ACC112 (cell line): ENCODE data around the gene TRAPPC3.
A peak's percentile ranks its signal among the peaks of the same experiment; 100 is the strongest.
"Not testable (repeated sequence)": the region's sequence is repeated elsewhere in the genome, so short reads cannot be mapped to it uniquely, and the experiment has no call there.

Experiments
- H2AFZ ChIP-seq: fragments of 200-600 bp; sonication (generic); one replicate; pipeline ENCODE4 v1.6.0; 2017; ENCODE audit warnings: antibody characterized with exemption, low read length; ENCODE audit not compliant: unreplicated experiment
- H3K27ac ChIP-seq: fragments of 200-600 bp; sonication (generic); 2 replicates; pipeline ENCODE4 v1.5.1; 2014; ENCODE audit warnings: low read depth, mild to moderate bottlenecking, antibody characterized with exemption, low read length, moderate library complexity
- H3K27me3 ChIP-seq: fragments of 200-600 bp; sonication (generic); 2 replicates; pipeline ENCODE4 v1.6.1; 2014; ENCODE audit warnings: mild to moderate bottlenecking, antibody characterized with exemption, low read length, moderate library complexity, mixed read lengths; ENCODE audit not compliant: insufficient read depth
- H3K36me3 ChIP-seq: fragments of 200-600 bp; sonication (generic); 2 replicates; pipeline ENCODE4 v1.6.1; 2016; ENCODE audit warnings: mild to moderate bottlenecking, antibody characterized with exemption, low read length, moderate library complexity, mixed read lengths; ENCODE audit not compliant: insufficient read depth
- H3K4me1 ChIP-seq: fragments of 200-600 bp; sonication (generic); one replicate; pipeline ENCODE4 v1.6.1; 2016; ENCODE audit warnings: low read length, mixed read lengths; ENCODE audit not compliant: insufficient read depth, unreplicated experiment, control insufficient read depth
- H3K4me3 ChIP-seq: fragments of 200-600 bp; sonication (generic); 2 replicates; pipeline ENCODE4 v1.5.1; 2014; ENCODE audit warnings: mild to moderate bottlenecking, low read depth, low read length
- H3K79me2 ChIP-seq: fragments of 200-600 bp; sonication (generic); one replicate; pipeline ENCODE4 v1.6.0; 2016; ENCODE audit warnings: low read length; ENCODE audit not compliant: control insufficient read depth, unreplicated experiment, insufficient read depth

The TRAPPC3 gene

DNA sequence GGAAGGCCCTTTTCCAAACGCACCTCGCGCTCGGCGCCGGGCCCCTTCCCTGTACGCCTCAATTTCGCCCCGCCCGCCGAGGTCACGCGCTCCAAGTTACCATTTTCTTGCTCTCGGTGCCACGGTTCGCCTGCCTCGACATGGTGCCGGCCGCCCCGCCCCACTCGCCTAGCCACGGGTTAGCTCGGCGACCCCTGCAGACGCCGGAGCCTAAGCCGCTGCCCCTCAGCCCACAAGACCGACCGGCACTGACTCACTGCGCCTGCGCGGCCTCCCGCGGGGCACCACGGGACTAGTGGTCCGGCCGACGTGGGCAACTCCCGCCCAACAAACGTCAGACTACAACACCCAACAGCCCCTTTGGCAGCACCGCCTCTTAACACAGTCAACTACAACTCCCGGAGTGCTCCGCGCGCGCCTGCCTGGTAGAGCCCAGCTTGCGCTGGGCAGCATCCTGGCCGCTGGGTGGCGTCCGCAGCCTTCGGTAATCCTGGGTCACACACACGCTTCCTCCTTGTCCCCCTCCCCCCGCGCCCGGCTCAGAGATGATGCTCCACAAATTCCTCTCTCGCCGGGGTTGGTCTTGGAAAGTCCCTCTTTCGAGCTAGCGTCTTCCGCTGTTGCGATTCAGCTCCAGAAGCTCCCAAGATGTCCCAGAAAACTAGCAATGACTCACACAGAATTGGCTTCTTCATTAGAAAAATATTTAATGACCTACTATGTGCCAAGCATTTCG lies at the start of gene TRAPPC3:
TSS of gene TRAPPC3 (minus strand) at position 250 of the 736 bp plus-strand sequence. CDS start at position 142, 108 bp downstream.
- H3K27me3 ChIP-seq, result no peaks in the 10 kb centered on the region
- H3K79me2 ChIP-seq, result peaks cover 37% of the 10 kb centered on the region
- H3K27ac ChIP-seq, result peak within 1 kb of the TSS; percentile 97
- H3K36me3 ChIP-seq, result no peaks in the 10 kb centered on the region
- peaks cover 30% of the 10 kb centered on the region for H3K4me1 ChIP-seq
- no peak within 1 kb of the TSS for H2AFZ ChIP-seq
- peak within 1 kb of the TSS; percentile 81 for H3K4me3 ChIP-seq

DNA sequence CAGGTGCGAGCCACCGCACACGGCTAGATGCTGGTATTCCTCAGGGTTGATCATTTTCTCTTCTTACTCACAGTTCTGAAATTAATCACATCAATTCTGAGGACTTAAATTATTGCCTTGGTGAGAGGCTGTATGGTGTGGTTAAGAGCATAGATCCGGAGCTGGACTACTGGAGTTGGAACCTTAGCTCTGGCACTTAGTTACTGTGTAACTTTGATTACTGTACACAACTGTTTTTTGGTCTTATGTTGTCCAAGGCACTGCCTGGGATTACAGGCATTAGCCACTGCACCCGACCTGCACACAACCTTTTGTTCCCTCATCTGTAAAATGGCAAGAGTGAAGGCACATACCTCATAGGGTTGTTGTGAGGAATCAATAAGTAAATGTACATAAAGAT lies 49.4 kb upstream of the TRAPPC3 start:
- H2AFZ ChIP-seq, result no peak overlapping the region
- H3K79me2 ChIP-seq, result no peaks in the 10 kb centered on the region
- no peaks in the 10 kb centered on the region for H3K36me3 ChIP-seq
- peaks cover 14% of the 10 kb centered on the region for H3K4me1 ChIP-seq
- H3K4me3 ChIP-seq, result no peak overlapping the region
- no peak overlapping the region for H3K27ac ChIP-seq
- H3K27me3 ChIP-seq, result no peaks in the 10 kb centered on the region

DNA sequence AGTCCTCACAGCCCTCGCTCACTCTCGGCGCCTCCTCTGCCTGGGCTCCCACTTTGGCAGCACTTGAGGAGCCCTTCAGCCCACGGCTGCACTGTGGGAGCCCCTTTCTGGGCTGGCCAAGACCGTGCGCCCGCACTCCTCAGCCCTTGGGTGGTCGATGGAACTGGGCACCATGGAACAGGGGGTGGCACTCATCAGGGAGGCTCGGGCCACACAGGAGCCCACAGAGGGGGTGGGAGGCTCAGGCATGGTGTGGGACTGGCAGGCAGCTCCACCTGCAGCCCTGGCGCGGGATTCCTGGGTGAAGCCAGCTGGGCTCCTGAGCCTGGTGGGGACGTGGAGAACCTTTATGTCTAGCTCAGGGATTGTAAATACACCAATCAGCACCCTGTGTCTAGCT lies 47.5 kb upstream of the TRAPPC3 start:
- H3K4me1 ChIP-seq, H3K4me3 ChIP-seq, H3K36me3 ChIP-seq, H3K79me2 ChIP-seq, H2AFZ ChIP-seq, H3K27me3 ChIP-seq, H3K27ac ChIP-seq: not testable (repeated sequence)

DNA sequence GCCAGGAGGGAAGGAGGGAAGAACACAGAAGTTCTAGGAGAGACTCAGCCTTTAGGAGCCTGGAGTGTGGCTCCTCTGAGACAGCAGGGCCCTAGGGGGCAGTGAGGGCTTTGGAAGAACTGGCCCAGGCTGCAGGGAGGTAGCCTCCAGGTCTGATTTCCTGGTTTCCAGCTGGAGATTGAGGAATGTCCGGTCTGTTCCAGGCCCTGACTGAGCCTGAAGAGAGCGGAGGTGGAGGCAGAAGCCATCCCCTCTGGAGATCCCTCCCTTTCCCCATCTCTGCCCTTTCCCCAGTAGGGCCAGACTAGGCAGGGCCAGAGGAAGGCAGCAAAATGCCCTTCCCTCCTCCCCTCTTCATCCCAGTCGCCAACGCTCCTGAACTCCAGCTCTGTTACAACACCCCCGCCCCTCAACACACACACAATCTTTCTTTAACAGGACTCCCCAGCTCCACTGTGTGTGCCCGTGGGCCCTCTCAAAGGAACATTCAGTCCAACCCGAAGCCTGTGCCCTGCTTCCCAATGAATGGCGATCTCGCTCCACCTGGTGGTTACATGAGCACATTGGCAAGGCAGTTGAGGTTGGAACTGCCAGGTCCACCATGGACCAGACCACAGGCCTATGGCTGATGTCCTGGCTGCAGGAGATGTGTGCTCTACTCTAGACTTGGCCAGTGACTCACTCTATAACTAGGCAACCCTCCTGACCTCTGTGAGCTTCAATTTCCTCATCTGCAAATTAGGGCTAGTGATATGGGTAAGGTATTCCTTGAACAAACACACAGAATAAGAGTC lies 38.7 kb upstream of the TRAPPC3 start:
- Histone ChIP-seq H3K36me3 (no peaks in the 10 kb centered on the region), H3K27ac (peak overlapping the region; percentile 81), H2AFZ (peak overlapping the region; percentile 27), H3K4me1 (peaks cover 11% of the 10 kb centered on the region), H3K79me2 (no peaks in the 10 kb centered on the region), H3K27me3 (no peaks in the 10 kb centered on the region), H3K4me3 (no peak overlapping the region)

DNA sequence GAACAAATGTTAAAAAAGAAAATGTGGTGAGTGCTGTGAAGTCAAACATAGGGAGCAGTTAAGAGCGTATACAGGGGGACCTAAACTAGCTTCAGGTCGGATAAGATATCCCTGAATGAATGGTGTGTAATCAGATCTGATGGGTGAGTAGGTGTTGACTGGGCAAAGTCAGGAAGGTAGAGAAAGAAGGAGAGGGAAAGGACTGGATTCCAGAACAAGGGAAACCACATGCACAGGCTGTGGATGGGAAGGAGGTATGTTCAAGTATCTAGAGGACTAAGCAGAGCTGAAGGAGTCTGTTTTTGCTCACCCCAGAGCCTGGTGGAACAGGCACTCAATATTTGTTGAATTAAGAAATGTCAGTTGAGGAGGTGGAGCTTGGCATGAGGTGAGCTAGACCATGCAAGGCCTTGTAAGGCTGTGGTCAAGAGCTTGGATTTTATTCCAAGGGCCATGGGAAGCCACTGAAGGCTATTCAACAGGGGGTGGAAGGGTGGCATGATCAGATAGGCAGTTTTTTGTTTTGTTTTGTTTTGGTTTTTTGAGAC lies 34.1 kb upstream of the TRAPPC3 start:
- H3K4me1 ChIP-seq, result peaks cover 8% of the 10 kb centered on the region
- H3K36me3 ChIP-seq, result peaks cover 8% of the 10 kb centered on the region; the same call in 1 of the 2 replicates
- H3K27ac ChIP-seq, result peak overlapping the region; percentile 9; the same call in 1 of the 2 replicates
- H2AFZ ChIP-seq, result no peak overlapping the region
- no peak overlapping the region for H3K4me3 ChIP-seq
- H3K79me2 ChIP-seq, result no peaks in the 10 kb centered on the region
- H3K27me3 ChIP-seq, result no peaks in the 10 kb centered on the region

DNA sequence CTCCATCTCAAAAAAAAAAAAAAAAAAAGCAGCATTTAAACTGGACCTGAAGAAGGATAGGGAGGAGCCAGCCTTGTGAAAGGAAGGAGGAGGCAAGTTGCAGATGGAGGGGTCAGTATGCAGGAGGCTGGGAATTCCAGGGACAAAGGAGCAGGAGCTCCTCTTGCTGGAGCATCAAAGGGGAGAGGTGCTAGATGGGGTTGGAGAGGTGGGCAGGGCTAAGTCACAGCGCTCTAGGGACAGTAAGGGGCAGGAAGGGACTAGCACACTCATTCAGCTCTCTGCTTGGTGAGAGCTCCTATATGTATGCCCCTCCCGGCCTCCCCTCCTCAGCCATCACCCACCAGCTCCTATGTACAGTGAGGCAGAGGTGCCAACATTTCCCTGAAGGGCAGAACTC lies 33.4 kb upstream of the TRAPPC3 start:
- H3K27ac ChIP-seq, result peak overlapping the region; percentile 9; the same call in 1 of the 2 replicates

DNA sequence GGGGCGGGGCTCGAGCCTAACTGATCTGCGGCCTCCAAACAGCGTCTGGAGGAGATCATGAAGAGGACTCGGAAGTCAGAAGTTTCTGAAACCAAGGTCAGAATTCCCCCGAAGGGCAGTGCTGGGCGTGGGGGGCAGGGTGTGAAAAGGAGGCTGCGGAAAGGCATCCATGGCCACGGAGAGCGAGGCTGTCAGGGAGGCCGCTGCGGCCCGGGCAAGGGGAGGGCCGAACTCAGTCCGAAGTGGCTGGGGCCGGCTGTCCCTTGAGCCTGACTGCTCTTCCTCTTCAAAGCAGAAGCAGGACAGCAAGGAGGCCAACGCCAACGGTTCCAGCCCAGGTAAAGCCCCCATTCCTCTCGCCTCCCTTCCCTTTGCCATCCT lies 29.9 kb upstream of the TRAPPC3 start:
- Histone ChIP-seq H3K36me3 (peaks cover 26% of the 10 kb centered on the region; the same call in 1 of the 2 replicates), H3K79me2 (peaks cover 14% of the 10 kb centered on the region), H3K27ac (no peak overlapping the region), H3K4me1 (peaks cover 2% of the 10 kb centered on the region), H3K4me3 (no peak overlapping the region), H2AFZ (no peak overlapping the region), H3K27me3 (no peaks in the 10 kb centered on the region)

More for the DNA sequence above, 33.4 kb upstream of the TRAPPC3 start:
- Histone ChIP-seq H3K4me1 (peaks cover 3% of the 10 kb centered on the region), H2AFZ (no peak overlapping the region), H3K79me2 (no peaks in the 10 kb centered on the region), H3K4me3 (no peak overlapping the region), H3K27me3 (no peaks in the 10 kb centered on the region), H3K36me3 (peaks cover 8% of the 10 kb centered on the region; the same call in 1 of the 2 replicates)

DNA sequence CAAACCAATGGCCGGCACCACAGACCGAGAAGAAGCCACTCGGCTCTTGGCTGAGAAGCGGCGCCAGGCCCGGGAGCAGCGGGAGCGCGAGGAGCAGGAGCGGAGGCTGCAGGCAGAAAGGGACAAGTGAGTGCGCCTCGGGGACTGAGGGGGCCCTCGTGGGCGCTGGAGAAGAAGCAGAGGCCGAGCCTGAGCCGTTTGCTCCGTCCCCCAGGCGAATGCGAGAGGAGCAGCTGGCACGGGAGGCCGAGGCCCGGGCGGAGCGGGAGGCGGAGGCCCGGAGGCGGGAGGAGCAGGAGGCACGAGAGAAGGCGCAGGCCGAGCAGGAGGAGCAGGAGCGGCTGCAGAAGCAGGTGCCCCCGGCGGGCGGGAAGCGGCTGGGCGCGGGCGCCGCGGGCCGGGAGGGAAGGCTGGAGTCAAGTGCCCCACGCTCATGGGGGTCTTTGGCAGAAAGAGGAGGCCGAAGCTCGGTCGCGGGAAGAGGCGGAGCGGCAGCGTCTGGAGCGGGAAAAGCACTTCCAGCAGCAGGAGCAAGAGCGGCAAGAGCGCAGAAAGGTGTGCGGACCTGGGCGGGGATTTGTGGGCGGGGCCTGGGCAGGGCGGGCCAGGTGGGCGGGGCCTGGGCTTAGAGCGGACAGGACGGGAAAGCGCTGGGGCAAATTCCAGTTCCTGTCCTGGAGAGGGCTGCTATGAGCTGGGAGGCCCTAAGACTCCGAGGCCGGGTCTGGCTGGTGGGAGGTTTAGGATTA lies 29.4 kb upstream of the TRAPPC3 start:
- no peaks in the 10 kb centered on the region for H3K27me3 ChIP-seq
- peaks cover 19% of the 10 kb centered on the region for H3K79me2 ChIP-seq
- H3K4me1 ChIP-seq, result peaks cover 7% of the 10 kb centered on the region
- peaks cover 32% of the 10 kb centered on the region; the same call in 1 of the 2 replicates for H3K36me3 ChIP-seq
- no peak overlapping the region for H3K27ac ChIP-seq
- no peak overlapping the region for H2AFZ ChIP-seq
- H3K4me3 ChIP-seq, result no peak overlapping the region

DNA sequence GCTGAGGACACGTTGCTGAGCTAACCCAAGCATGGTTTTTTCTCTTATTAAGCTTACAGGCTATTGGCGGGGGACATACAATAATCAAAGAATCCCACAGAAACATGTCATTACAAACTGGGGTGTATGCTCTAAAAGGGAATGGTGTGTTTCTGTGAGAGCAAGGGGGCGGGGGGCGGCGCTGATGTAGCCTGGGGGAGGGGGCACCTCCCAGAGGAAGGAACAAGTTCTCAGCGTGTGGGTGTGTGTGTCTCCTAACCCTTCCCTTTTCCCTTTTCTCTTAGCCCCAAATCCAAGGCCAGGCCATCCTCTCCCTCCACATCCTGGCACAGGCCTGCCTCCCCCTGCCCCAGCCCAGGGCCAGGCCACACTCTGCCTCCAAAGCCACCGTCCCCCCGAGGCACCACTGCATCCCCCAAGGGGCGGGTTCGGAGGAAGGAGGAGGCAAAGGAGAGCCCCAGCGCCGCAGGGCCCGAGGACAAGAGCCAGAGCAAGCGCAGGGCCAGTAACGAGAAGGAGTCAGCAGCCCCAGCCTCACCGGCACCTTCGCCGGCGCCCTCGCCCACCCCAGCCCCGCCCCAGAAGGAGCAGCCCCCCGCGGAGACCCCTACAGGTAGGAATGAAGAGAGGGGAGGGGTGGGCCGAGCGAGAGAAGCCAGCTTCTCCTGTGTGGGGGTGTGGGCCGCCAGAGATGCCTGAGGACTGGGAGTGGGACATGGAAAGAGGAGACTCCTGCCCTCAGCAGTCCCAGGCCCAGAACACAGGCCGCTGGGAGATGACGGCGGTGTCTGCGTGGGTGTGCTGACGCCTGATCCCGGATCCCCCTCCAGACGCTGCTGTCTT lies 28.5 kb upstream of the TRAPPC3 start:
- H2AFZ ChIP-seq, result no peak overlapping the region
- peaks cover 37% of the 10 kb centered on the region; the same call in 1 of the 2 replicates for H3K36me3 ChIP-seq
- H3K27me3 ChIP-seq, result no peaks in the 10 kb centered on the region
- no peak overlapping the region for H3K4me3 ChIP-seq
- peaks cover 25% of the 10 kb centered on the region for H3K79me2 ChIP-seq
- no peak overlapping the region for H3K27ac ChIP-seq
- H3K4me1 ChIP-seq, result peaks cover 16% of the 10 kb centered on the region
